Endothelial cell of umbilical vein (primary cell): ENCODE results near the gene THSD1.

Experiments
- MAX ChIP-seq: IDR thresholded peaks from 2 replicates; pipeline ENCODE4 v1.6.1; 2011; ENCODE audit not compliant: insufficient read depth, insufficient read length
- POLR2A ChIP-seq: IDR thresholded peaks from 2 replicates; pipeline ENCODE4 v1.6.1; 2012; ENCODE audit warnings: low read depth, mild to moderate bottlenecking, control low read depth, low read length

GRCh38 chr13:52399708-52400107, 6.3 kb downstream of the THSD1 start:
- no peak for TF ChIP-seq MAX
- TF ChIP-seq POLR2A: no peak
